GM21447 (cell line): ENCODE results near the gene STXBP4.

Experiments used
- ATAC-seq: cut with Tn5 transposase; IDR thresholded peaks from one replicate; pipeline ENCODE4 v1.9.1; 2021; ENCODE audit not compliant: unreplicated experiment

STXBP4 gene

GRCh38 chr17:55215711-55216110, 247.1 kb downstream of the STXBP4 start:
- ATAC-seq = no peak

- ATAC-seq = no peak
Measured at GRCh38 chr17:55216888-55217287, 248.3 kb downstream of the STXBP4 start.

- ATAC-seq = no peak
Measured at GRCh38 chr17:55219459-55219858, 250.9 kb downstream of the STXBP4 start.

DNA sequence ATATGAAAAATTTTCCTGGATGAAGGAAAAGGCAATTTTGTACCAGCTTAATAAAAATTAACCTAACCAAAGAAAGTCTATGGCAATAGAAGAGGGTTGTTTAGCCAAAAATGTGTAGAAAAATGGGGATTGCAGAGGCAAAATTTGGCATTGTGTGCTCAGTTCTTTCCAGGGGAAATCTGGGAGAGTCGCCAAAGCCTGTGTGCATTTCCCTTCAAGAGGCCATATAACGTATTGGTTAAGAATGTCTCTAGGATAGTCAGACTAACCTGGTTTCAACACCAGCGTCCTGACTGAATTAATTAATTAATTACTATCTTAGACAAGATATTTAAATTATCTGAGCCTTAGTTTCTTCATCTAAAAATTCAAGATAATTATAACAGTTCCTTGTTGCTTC, 251.4 kb downstream of the STXBP4 start:
- ATAC-seq = no peak
